HG02938 (cell line): ENCODE measurements around the gene ABCA3.

ENCODE experiments used
- ATAC-seq: cut with Tn5 transposase; IDR thresholded peaks from one replicate; pipeline ENCODE4 v1.9.1; 2021; ENCODE audit warnings: mild to moderate bottlenecking, moderate library complexity; ENCODE audit not compliant: unreplicated experiment

The ABCA3 gene

GRCh38 chr16:2317231-2318020, 23.1 kb downstream of the ABCA3 start:
- ATAC-seq, result no peak

DNA sequence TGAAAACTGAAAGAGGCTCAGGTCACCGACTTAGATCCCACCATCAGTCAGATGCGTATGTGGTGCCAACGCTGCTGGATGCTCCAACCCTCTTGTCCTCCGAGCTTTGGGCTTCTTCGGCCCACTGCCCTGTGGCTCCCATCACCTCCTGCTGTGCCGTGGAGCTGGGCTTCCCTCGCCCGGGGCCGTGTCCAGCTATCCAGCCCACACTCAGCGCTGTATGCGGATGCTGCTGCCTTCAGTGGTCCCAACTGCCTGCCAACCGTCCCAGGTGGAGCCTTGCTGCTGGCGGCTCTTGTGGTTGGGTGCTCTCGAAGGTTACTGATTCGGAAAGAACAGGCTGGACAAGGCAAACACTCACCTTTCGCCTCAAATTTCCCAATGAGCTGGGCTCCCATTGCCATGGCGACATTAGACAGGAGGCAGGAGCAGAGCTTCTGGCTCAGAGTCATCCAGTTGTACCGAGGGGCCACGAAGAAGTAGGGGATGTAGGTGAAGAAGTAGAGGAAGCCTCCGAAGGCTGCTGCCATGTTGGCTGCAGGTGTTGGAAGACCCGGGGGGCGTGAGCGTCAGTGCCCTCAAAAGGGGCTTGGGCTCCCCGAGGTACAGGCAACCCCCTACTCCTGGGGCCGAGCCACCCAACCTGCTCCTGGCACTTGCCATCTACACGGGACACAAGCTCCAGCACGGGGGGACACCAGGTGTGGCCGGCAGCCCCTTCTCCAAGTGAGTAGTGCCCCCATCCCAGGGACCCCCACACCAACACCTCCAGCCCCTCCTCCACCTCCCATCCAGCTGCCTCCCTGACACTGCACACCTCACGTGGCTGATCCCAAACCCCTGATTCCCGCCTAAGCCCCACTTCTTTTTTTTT, 32.2 kb downstream of the ABCA3 start:
- no peak for ATAC-seq

DNA sequence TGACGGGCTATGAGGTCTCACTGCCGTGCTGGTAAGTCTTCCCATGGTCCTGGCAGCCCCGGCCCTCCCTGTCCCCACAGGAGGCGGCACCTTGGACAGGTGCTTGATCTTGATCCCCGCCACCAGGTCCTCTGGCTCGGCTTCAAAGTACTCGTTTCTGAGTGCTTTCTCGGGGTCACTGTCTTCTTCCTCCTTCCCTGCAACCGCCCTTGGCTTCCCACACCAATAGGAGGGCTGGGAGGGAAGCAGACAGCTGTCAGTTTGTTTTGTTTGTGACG, 40.7 kb downstream of the ABCA3 start:
- no peak for ATAC-seq

DNA sequence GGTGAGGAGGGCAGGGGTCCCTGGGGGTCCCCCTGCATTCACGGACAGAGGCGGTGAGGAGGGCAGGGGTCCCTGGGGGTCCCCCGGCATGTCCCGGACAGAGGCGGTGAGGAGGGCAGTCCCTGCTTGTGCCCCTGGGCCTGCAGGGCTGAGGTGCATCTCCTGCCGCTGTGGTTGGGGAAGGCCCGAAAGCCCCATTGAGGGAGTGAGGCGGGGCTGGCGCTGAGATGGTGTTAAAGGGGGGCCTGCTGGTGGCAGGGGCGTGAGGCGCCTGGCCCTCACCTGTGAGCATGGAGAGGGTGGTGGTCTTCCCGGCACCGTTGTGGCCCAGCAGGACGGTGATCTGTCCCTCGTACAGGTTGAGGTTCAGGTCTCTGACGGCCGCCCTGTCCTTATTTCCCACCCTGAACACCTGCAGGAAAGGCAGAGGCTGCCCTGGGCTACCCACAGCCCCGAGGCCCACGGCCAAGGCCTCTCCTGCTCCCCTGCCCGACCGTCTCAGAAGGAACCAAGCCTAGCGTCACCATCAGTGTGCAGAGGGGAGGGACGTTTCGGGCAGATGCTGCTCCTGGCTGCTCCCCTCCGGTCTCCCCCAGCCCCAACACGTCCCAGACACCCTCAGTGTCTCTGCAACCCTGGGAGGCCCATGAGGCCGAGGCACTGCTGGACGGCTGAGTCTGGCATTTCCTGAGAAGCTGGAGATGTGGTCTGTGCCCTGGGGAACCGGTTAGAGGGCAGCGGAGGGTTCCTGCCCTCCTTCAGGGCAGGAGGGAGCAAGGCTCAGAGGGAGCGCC, 41.2 kb downstream of the ABCA3 start:
- no peak for ATAC-seq

- no peak for ATAC-seq
Observed at GRCh38 chr16:2298621-2299020, 41.9 kb downstream of the ABCA3 start.

DNA sequence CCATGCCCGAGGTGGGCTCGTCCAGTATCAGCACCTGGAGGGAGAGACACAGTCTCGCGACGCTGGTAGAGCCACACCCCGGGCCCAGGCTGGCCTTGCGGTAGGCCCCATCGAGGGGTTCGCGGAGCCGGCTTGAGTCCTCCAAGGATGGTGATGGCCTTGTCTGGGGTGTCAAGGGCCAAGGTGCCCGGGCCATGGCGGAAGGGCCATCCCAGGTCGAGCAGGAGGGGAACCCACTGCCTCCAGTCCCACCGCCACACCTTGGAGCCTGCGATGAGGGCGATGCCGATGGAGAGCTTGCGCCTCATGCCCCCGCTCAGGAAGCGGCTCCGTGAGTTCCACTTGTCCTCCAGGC, 43.0 kb downstream of the ABCA3 start:
- ATAC-seq, result no peak

- ATAC-seq, result no peak
Observed at GRCh38 chr16:2296661-2297505, 43.6 kb downstream of the ABCA3 start.

- ATAC-seq, result no peak
Observed at GRCh38 chr16:2295056-2295798, 45.3 kb downstream of the ABCA3 start.

DNA sequence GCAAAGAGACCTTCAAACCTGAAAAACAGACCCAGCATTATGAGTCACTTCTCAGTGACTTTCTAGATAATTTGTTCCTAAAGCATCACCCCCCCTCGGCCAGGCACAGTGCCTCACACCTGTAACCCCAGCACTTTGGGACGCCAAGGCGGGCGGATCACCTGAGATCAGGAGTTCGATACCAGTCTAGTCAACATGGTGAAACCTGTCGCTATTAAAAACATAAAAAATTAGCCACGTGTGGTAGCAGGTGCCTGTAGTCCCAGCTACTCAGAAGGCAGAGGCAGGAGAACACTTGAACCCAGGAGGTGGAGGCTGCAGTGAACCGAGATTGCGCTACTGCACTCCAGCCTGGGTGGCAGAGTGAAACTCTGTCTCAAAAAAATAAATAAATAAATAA, 48.3 kb downstream of the ABCA3 start:
- no peak for ATAC-seq

DNA sequence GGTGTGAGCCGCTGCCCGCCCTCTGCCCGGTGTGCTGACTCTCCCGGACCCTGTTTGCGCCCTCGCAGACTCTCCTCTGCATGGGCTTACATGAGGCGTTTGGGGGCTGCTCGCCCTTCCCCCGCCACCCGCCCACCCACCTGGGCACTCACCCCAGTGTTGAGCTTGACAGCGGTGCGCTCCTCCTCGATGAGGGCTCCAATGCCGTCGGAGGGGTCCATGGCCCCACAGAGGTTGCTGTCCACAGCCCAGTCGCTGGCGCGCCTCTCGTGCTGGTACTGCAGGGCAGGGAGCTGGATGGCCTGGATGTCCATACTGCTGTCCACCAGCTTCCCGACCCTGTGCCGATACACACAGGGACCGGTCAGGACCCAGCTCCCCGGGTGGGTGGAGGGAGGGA, 51.2 kb downstream of the ABCA3 start:
- no peak for ATAC-seq

- no peak for ATAC-seq
Observed at GRCh38 chr16:2288726-2289125, 51.8 kb downstream of the ABCA3 start.

DNA sequence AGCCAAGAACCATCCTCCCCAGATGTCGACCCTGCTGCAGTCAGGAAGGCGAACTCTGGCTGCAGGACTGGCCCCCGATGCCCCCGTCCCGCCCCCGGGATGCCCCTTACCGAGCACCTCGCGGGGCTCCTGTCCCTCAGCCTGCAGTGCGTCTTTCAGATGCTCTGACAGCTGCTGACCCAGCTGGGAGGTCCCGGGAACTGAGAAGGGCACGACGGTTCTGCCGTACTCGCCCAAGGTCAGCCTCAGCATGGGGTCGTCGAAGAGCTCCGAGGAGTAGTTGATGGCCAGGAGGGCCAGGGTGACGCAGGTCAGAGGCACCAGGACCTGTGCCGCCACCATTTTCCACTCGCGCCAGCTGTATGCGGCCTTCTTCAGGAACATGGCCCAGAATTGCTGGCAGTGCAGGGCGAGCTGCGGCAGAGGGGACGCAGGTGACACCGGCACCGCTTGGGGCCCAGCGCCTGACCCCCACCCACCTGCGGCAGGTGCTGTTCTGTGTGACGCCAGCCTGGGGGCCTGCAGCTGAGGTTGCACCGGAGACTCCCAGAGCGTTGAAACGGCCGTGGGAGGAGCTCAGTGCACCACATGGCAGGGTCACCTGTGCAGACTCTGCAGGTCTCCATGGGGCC, 52.5 kb downstream of the ABCA3 start:
- ATAC-seq, result no peak

GRCh38 chr16:2286550-2286949, 54.0 kb downstream of the ABCA3 start:
- ATAC-seq, result no peak

DNA sequence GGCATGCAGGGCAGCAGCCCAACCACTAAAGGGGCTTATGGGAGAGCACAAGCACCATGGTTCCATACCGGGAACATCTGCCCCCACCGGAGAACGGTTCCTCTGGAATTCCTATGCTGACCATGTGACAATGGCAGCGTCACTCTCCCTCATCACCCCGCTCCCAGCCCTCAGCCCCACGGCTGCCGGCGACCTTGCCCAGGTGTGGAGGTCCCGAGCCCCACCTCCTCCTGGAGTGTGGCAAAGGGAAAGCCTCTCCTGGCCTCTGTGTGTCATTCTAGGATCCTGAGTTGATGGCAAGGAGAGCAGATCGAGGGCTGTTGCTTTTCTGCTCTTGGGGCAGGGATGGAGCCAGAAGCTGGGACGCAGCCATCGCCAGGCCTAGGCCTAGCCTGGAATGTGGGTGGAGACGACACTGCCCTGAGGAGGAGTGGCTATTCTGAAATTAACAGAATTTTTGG, 54.8 kb downstream of the ABCA3 start:
- ATAC-seq, result no peak

DNA sequence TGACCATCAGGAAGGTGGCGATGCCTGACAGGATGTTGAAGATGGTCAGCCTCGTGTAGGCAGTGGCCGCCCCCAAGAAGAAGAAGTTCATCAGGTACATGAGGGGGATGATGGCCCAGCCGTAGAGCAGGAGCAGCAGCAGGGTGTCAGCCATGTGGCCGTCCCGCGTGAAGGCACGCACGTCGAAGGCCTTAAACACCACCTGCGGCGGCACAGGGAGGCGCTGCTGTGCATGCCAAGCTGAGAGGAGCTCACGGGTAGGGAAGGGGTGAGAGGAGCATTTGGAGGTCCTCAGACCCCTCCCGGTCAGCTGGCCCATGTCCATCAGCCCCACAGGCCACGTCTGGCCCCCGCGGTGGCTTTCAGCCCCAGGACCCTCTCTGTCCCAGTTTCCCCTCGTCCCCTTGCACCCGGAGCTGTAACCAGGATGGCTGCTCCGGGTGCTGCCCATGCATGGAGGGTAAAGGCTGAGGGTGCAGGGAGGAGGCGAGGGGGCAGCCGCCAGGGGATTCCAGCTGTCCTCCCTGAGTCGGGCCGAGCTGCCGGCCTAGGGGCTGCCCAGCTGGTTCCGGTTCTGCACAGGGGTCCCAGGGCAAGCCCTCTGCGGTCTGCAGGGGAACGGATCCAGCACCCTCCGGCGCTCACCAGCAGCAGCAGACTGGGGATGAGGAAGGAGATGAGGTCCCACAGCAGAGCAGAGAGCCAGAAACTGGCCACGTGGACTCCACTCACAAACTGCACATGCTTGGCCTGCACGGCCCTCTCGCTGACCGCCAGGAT, 55.5 kb downstream of the ABCA3 start:
- no peak for ATAC-seq

GRCh38 chr16:2284001-2284770, 56.3 kb downstream of the ABCA3 start:
- ATAC-seq, result no peak

DNA sequence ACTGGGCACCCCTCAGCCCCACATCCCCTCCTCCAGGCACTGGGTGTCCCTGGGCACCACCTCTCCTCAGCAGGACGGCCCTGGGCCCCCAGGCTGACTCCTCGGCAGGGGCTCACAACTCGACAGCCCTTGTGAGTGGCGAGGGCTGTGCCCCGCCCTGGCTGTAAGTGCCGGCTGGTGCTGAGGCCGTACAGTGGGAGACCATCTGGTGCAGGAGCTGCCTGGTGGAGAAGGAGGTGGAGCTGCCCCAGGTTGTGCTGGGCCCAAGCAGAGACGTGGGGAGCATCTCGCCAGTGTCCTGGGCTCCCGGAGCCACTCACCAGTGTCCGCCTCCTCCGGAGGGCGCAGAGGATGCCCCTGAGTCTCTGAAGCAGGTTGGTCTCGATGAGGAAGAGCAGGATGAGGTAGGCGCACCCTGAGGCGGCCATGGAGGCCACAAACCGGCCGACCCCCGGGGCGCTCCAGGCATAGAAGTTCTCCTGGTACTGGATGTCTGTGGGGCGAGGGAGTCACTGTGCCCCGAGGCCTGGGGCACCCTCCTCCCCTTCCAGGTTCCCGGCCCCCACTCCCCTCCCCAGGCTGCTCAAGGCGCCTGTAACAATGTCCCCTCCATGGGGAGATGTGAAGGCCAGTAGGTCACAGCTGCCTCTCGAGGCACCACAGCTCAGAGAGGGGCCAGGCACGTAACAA, 57.5 kb downstream of the ABCA3 start:
- no peak for ATAC-seq
